Left lobe of liver (tissue), 2 donors: ENCODE data around the gene GLIS1. TPM values are rescaled to one million over a fixed set of nuclear protein-coding genes. Genes with fewer than 3 reads are reported as not detected.
A peak's percentile ranks its signal among the peaks of the same experiment; 100 is the strongest.
"Not testable (repeated sequence)": the region's sequence is repeated elsewhere in the genome, so short reads cannot be mapped to it uniquely, and the experiment has no call there.

ENCODE experiments used
- ATAC-seq: fragments of 200-7000 bp; cut with Tn5 transposase; one replicate; pipeline ENCODE4 v1.9.1; 2020; ENCODE audit warnings: mild to moderate bottlenecking, moderate library complexity
- DNase-seq: peaks from one replicate; pipeline ENCODE4 v3.0.0-alpha.2; 2020; ENCODE audit warnings: low spot score
- total RNA-seq: library from RNA; stranded (reverse); gene quantifications from one replicate; pipeline ENCODE4 v1.2.1, GENCODE V29; 2021
- donor health status: DM: no; HTN: no; CAD: no; lungs with moderate emphysema.
- donor health status: DM: no; HTN: yes; CAD: no.

Gene GLIS1
- total RNA-seq: not detected

DNA sequence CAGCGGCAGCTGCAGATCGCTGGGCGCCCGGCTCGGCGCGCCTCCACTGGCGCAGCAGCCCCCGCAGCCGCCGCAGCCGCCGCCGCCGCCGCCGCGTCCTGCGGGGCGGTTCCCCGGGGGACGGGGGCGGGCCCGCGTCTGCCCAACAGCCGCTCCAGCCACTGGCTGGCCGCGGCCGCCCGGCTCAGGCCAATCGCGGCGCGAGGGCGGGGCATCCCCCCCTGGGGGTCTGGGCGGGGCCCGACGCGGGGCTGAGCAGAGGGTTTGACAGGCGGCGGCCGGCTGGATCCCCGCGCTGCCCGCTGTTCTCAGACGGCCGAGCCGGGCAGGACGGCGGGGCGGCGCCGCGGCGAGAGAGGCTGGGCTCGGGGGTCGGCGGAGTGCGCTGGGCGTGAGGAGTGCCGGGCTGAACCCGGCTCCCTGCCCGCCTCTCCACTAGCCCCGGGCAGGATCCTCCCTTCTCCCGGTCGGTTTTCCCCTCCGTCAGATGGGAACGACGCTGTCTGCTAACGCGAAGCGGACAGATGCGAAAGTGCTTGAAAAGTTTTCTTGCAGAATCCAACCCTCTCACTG lies at the start of gene GLIS1:
TSS of gene GLIS1 (minus strand) at position 56 of the 573 bp plus-strand sequence. CDS start 1,100 bp downstream, outside the sequence.
- DNase-seq (peak; percentile 74), ATAC-seq (peak; percentile 98)

DNA sequence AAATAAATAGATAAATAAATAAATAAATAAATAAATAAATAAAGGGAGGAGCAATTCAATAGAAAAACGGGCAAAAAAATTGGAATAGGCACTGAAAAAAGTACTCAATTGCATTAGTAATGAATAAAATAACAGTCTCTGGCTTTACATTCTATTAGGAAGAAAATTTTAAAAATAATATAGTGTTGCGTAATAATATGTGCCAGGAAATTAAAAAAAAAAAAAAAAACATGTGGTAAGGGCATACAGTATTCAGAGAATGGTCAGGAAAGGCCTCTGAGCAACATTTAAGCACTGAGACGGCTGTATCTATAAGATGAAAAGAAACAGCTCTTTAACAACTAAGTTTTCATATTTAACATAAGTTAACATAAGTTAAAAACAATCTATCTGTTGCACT lies 48.7 kb upstream of the GLIS1 start:
- DNase-seq (no peak), ATAC-seq (no peak)

DNA sequence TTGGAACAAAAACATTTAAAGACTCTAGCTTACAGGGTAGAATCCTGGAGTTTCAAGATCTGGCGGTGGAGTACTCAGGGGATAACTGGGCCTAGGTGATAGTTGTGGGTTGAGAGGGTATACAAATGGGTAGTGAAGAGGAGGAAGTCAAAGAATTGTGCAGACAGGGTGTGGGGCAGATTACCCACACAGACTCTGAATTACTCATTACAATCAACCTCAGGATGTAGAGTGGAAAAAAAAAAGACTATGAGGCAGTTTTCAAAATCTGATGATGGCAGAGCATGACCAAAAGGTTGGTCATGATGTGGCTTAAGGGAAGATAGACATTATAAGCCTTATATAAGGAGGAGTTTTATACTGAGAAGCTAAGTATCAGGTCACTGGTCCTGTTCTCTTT lies 44.1 kb upstream of the GLIS1 start:
- DNase-seq (no peak), ATAC-seq (no peak)

DNA sequence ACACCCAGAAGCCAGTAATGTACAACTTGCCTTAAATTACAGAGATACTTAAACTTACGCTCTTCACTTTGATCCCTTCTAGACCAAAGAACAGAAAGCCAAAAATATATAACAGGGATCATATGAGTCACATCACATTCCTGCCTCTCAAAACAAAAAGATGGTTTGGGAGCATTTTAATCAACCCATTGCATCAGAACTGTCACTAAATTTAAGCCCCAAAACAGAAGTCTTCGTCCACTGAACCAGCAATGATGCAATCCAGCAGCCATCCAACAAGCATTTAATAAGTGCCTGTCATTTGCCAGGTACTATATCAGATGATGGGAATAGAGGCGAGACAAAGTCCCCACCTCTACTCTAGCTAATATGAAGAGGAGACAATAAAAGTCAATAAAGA lies 42.7 kb upstream of the GLIS1 start:
- ATAC-seq (no peak), DNase-seq (no peak)

DNA sequence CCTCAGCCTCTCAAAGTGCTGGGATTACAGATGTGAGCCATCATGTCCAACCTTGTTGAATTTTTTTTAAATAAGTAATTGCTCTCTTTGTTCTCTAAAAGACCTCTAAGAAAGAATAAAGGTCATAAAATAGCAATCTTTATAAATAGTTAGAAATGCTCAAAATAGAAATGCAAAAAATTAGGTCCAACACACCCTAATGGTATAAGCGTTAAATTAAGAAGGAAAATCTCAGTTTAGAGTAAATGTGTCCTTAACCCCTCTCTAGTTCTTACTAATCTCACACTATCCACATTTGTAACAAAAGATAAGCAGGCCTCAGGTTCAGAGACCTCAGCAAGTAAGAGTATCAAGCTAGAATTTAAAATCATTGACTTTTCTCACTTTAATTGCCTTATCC lies 38.3 kb upstream of the GLIS1 start:
- DNase-seq: no peak

DNA sequence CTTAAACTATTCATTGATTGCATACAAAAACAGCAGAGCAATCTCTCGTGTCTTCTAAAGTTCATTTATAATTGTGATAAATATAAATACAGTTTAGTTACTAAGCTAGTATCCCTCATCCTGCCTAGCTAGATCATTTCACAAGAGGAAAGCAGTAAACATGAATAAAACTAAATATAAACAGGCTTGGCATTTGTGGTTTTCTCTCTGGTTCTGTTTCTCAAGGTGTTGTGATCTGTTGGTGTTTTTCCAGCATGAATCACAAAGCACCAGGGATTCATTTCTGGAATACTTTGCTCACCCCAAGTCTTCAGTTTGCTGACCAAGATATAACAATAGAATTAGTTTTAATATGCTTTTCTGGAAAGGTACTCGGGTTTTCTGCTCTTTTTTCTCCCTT lies 32.7 kb upstream of the GLIS1 start:
- no peak for DNase-seq
- no peak for ATAC-seq

More for the DNA sequence above, 38.3 kb upstream of the GLIS1 start:
- no peak for ATAC-seq

DNA sequence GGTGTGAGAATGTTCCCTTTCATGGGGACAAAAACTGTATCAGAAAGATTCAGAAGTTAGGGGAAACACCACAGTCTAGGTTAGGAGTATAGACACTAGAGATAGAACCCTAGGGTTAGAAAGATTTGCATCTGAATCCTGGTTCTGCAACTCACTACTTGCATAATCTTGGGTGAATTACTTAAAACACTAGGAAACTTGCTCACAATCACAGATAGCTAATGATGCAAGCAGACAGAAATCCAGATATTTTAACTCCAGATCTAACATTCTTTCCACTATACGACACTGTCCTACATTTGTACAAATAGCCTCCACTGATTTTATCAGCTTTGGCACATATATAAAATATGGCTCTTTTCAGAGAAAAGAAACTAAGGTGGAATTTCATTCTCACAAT lies 30.8 kb upstream of the GLIS1 start:
- no peak for ATAC-seq
- DNase-seq: no peak

DNA sequence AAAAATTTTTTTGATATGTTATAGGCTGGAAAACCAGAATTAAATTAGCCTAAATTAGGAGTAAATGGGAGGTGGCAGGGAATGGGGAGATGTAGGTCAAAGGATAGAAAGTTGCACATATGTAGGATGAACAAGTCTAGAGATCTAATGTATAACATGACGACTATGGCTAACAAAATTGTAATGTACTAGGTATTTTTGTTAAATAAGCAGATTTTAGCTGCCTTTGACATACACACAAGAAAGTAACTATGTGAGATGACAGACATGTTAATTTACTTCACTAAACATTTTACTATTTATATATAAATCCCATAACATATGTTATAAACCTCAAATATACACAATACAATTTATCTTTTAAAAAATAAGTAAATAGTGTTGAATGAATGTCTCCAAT lies 30.2 kb upstream of the GLIS1 start:
- ATAC-seq (no peak), DNase-seq (no peak)

DNA sequence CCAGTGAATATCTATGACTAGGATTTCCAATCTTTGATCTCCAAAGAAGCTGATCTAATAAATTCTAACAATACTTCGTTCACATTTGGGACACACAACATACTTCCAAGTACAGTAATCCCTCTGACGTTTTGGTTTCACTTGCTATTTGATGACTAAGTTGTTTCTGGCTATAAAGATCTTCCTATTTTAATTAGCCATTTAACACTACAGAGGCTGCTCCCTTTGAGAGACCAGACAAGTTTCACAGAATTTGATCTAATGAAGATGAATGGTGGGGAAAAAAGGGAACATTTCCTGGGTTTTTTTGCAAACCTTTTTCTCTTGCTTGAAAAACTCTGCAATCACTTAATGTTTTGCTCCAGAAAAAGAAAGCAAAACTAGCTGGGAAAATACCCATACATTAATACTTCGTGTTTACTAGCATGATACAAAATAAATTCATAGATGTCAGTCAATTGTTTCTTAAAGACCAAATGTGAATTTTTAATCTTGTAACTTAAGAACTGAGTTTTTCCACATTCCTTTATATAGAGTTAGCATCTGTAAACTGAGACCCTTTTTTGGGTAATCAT lies 28.0 kb upstream of the GLIS1 start:
- ATAC-seq (no peak), DNase-seq (no peak)

DNA sequence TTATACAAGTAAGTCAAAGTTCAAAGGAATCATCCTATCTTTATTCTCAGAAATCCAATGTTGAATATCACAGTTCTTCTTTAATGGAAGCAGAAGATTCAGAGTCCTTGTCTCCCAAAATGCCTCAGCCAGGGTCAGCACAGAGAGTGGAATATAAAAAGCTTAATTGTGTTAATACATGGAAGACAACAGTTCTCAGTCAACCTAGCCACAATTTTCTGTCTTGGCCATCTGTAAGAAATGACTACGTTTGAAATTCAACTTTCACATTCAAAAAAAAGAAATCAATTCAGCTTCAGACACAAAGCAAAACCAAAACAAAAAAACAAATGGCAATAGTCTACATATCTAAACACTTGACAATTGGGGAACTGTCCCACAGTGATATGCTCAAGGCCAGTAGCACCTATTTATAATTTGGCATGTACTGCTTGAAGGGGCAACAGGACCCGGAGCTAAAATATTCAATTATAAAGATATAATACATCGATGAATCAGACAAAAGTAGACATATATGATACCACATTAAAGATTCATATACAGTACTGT lies 27.3 kb upstream of the GLIS1 start:
- DNase-seq (no peak), ATAC-seq (no peak)

DNA sequence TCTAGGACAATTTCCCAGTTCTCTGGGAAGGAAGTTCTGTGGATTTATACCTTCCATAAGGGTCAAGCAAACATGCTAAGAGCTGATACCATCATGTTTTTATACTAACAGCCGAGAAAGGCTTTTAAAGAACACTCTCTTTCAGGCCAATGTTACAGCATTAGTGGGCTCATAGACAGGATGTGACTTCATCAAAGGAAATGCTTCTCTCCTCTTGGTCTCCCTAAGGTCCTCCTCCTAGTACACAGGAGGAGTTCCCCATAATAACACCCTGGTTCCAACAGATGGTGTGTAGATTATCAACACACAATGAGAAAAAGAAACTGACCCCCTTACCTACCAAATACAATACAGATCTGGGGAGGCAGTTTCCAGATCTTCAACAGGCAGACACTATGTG lies 26.7 kb upstream of the GLIS1 start:
- ATAC-seq: no peak
- DNase-seq: no peak

DNA sequence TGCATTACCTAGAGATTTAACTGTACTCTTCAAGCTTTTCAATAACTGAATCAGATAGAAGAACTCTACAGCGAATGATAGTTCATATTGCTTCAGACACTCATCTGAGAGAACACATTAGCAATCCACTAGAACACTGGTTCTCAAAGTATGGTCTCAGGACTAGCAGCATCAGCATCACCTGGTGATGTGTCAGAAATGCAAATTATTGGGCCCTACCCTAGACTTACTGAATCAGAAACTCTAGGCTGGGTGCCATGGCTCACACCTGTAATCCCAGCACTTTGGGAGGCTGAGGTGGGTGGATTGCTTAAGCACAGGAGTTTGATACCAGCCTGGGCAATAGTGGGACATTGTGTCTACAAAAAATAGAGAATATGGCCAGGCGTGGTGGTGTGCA lies 24.9 kb upstream of the GLIS1 start:
- ATAC-seq (no peak), DNase-seq (no peak)

DNA sequence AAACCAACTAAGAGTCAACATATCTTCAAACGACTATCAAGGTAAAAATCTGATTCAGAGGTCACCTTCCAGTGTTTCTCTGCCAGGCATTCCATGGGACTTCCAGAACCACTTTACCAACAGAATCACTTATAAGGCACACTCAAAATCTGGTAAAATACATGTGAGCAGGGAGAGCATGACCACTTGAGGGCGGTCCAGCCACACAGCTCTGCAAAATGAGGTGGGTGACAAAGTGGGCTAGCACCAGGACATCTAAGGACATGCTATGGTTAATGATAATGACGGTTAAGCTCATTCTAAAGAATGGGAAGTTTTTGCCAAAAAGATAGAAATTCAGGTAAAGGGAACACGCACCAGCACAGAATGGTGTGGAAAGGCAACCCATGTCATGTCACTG lies 24.5 kb upstream of the GLIS1 start:
- ATAC-seq: no peak
- DNase-seq: no peak

DNA sequence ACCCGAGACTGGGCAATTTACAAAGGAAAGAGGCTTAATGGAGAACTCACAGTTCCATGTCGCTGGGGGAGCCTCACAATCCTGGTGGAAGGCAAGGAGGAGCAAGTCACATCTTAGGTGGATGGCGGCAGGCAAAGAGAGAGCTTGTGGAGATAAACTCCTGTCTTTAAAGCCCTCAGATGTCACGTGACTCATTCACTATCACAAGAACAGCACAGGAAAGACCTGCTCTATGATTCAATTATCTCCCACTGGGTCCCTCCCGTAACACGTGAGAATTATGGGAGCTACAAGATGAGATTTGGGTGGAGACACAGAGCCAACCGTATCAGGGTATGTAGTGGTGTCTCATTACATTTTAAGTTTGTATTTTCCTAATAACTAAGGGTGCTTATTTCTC lies 21.5 kb upstream of the GLIS1 start:
- not testable (repeated sequence) for ATAC-seq, DNase-seq

DNA sequence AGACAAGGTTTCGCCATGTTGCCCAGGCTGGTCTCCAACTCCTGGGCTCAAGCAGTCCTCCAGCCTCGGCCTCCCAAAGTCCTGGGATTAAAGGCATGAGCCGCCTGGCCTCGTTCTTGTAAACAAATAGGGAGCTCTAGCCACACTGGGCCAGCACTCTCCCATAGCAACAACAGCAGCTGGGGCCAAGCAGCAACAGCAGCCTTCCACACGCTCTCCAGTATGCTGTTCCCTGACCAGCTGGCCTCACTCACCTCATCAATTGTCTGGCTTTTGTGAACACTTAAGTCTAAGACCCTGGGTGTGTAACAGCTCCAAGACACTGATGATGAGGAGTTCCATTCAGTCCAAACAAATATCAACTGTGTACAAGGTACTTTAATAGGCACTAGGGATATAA lies 16.9 kb upstream of the GLIS1 start:
- DNase-seq: no peak
- ATAC-seq: no peak

DNA sequence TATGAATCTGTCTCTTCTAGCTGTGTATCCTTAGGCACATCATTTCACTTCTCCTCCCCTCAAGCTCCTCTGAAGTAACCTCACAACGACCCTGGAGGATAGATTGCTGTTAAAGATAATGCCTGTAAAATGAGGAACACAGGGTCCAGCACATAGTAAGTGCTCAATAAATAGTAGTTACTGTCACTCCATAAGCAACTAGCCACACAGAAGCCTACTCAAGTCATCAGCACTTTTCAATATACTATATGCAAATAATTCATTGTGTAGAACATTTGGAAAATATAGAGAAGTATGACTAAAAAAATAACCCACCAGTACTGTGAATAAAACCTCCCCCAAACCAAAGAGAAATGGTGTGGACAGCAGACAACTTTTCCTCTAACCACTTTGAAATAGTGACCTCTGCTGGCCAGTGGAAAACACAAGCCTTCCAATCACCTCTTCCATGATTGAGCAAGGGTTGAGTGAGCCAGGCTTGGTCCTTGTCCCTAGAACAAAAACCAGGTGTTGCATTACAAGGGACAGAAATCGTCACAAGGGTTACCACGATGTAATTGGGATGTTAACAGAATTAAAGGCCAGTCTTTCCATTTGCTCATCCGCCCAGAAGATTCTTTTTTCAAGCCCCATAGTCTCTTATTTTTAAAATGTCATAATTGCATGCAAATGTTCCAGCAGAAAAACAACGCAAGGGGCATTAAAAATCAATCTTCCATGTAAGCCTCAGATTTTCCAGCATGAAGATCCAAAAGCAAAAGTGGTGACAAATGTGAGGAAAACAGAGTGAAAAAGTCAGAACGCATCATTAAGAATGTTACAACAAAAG lies 15.7 kb upstream of the GLIS1 start:
- DNase-seq (peak; percentile 52), ATAC-seq (peak; percentile 96)

DNA sequence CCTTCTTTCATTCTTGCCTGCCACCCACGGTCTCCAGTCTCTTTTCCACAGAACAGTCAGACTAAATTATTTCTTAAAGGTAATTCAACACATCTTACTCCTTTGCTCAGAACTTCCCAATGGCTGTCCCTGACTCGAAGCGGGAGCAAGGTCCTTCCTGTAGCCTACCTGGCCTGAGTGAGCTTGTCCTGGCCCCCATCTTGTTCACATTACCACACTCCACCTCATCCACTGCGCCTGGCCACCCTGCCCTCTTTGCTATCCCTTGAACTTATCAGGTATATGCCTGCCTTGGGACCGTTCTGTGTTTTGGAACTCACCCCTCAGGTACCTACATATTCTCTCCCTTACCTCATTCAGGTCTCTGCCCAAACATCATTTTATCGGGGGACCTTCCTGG lies 13.3 kb upstream of the GLIS1 start:
- no peak for DNase-seq
- ATAC-seq: no peak

DNA sequence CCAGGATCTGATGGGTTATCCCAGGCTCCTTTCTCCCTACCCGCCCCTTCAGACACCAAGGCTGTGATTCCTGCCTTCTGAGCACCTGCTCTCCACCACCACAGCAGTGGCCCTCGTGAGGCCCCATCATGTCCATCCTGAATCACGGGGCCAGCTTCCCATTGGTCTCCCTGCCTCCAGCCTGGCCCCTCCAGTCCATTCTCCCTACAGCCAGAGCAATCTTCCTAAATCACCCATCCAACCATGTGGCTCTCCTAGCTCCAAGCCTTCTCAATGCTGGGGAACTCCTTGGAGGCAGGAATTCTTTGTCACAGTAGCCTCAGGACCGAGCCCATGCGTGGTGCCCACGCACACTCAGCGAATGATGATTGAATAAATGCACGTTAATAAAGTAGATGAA lies 8.9 kb upstream of the GLIS1 start:
- DNase-seq (no peak), ATAC-seq (no peak)

DNA sequence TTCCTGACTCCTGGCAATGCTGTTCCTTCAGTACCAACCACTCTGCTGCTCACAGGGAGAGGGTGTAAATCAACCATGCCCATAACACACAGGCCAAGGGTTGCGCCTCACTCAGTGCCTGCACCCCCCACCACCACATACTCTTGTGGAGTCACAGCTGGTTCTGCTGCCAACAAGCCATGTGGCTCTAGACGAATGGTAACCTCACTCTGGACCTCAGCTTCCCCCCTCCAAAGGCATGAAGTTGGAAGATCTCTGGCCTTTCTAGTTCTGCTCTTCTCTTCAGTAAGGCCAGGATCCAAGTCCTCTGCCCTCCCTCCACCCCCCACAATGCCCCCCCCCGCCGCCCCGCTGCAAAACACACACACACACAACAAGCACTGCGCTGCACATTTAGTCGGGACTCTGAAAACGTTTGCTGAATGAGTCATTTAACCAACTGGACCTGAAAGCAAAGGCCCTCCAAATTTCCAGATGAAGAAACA lies 1.7 kb upstream of the GLIS1 start:
- no peak for DNase-seq
- no peak for ATAC-seq

DNA sequence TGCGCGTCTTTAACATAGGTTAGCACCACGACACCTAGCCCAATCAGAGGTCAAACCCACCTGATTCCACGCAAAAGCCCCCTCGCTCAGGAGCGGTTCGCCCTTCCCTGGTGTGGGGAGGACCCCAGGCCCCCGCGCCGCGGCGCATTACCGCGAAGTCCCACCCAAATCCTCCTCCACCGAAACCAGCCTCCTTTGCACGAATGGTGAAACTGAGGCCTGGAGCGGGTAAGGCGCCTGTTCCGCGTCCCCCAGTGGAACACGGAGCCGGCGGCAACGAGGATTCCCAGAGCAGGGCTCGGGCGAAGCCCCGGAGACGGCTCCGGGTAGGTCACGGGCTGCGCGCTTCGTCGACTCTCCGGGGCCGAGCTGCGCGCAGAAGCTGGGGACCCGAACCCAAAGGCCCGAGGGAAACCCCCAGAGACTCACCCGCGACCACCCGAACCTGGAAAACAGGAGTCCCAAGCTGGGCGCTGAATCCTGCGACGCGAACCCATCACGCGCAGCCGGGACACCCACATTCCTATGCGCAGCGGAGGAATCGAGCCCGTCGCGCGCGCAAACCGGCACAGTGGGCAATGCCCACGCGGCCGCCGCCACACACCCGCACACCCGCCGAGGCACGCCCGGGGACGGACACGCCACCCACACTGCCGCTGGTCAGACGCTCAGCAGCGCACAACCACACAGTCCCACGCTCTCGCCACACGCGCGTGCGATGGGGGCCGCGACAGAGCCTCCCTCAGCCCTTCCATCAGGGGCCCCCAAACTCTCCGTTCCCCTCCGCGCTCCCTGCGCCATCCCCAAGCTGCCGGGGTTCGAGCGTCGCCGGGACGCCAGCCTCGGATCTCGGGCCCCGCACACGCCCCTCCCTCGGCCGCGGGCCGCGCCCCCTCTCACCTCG lies 507 bp downstream of the GLIS1 start:
- ATAC-seq (peak; percentile 5), DNase-seq (no peak)

DNA sequence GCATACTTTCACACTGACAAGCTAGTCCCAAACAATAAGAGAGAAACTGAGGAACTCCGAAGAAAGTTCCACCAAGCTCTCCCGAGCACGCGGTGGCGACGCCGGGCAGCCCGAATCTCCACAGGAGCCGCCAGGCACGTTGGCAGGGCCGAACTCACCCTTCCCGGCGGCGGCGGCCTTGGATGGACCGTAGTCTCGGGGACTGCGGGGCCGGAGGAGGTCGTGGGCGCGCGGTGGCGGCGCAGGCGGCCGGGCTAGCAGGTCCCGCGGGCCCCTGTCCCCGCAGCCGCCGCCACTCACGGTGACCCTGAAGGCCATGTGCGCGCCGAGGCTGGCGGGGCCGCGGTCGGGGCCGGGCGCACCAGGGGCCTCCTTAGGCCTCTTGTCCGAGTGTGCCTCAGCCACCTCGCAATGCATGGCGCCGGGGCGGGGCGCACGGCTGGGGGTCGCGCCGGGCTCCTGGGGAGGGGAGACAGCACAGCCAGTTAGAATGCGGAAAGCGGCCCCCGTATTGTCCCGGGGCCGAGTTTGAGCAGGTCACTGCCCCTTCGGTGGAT lies 1.2 kb downstream of the GLIS1 start:
- DNase-seq: no peak
- no peak for ATAC-seq
